Cortex of kidney (tissue), 1 donor: ENCODE data around the gene MYO9B.

Experiments used
- DNase-seq: peaks from one replicate; lab custom pipeline; 2025; lab: John Stamatoyannopoulos, UW

The MYO9B gene

GRCh38 chr19:17215127-17215971, 139.8 kb downstream of the MYO9B start, which contains the start of gene USE1:
USE1 (plus strand) TSS chr19:17215357; CDS start chr19:17215406, 49 bp downstream.
- DNase-seq, result no peak

GRCh38 chr19:17216058-17216670, 140.6 kb downstream of the MYO9B start:
- DNase-seq, result no peak

- no peak for DNase-seq
Observed at GRCh38 chr19:17219286-17219685, 143.7 kb downstream of the MYO9B start.

- DNase-seq, result no peak
Observed at GRCh38 chr19:17220207-17220758, 144.7 kb downstream of the MYO9B start.

- DNase-seq, result no peak
Observed at GRCh38 chr19:17225053-17225452, 149.5 kb downstream of the MYO9B start.

- DNase-seq, result no peak
Observed at GRCh38 chr19:17226002-17226933, 150.7 kb downstream of the MYO9B start, which contains the start of gene OCEL1. OCEL1 (plus strand) TSS chr19:17226226; CDS start chr19:17226248, 22 bp downstream.

GRCh38 chr19:17227798-17228367, 152.3 kb downstream of the MYO9B start:
- DNase-seq, result no peak

- no peak for DNase-seq
Observed at GRCh38 chr19:17229890-17230289, 154.3 kb downstream of the MYO9B start.

GRCh38 chr19:17232258-17232657, 156.7 kb downstream of the MYO9B start:
- DNase-seq, result no peak

- DNase-seq, result no peak
Observed at GRCh38 chr19:17234911-17235299, 159.3 kb downstream of the MYO9B start.

GRCh38 chr19:17235300-17235970, 159.9 kb downstream of the MYO9B start:
- no peak for DNase-seq

GRCh38 chr19:17235971-17236777, 160.6 kb downstream of the MYO9B start:
- DNase-seq, result no peak

- DNase-seq, result no peak
Observed at GRCh38 chr19:17236811-17237543, 161.4 kb downstream of the MYO9B start.

- DNase-seq, result no peak
Observed at GRCh38 chr19:17237747-17238706, 162.4 kb downstream of the MYO9B start.

GRCh38 chr19:17240062-17240752, 164.6 kb downstream of the MYO9B start:
- no peak for DNase-seq

GRCh38 chr19:17240826-17241399, 165.3 kb downstream of the MYO9B start:
- no peak for DNase-seq
